ENCODE results near the gene CACNA1B. TPM values are rescaled to one million over a fixed set of nuclear protein-coding genes. Genes with fewer than 3 reads are reported as not detected.

The CACNA1B gene
- total RNA-seq, 1 experiment from 2014 or later = not detected

GRCh38 chr9:137851516-137852267 lies 25.9 kb upstream of the CACNA1B start:
- no peaks in the 10 kb centered on the region for H3K27me3 ChIP-seq
- H3K36me3 ChIP-seq = no peaks in the 10 kb centered on the region
- no peak for DNase-seq
- no peaks in the 10 kb centered on the region for H3K9me3 ChIP-seq
- no peak overlapping the region for H3K4me3 ChIP-seq

GRCh38 chr9:137853392-137853995 lies 24.1 kb upstream of the CACNA1B start:
- DNase-seq = no peak
- Histone ChIP-seq H3K4me3 (no peak overlapping the region), H3K27me3 (no peaks in the 10 kb centered on the region), H3K9me3 (no peaks in the 10 kb centered on the region), H3K36me3 (no peaks in the 10 kb centered on the region)

- 0 out of 2 replicates have a peak, but pooled peaks cover 2% of the 10 kb centered on the region for H3K9me3 ChIP-seq
- DNase-seq = no peak
- no peaks in the 10 kb centered on the region; the same call in 1 of the 2 replicates for H3K27me3 ChIP-seq
- H3K36me3 ChIP-seq = no peaks in the 10 kb centered on the region
- no peak overlapping the region for H3K4me3 ChIP-seq
Measured at GRCh38 chr9:137860361-137860760, 17.2 kb upstream of the CACNA1B start.

GRCh38 chr9:137865581-137866145 lies 11.9 kb upstream of the CACNA1B start:
- Histone ChIP-seq H3K4me3 (no peak overlapping the region), H3K9me3 (no peaks in the 10 kb centered on the region; the same call in 1 of the 2 replicates), H3K36me3 (no peaks in the 10 kb centered on the region), H3K27me3 (no peaks in the 10 kb centered on the region; the same call in 1 of the 2 replicates)
- no peak for DNase-seq

GRCh38 chr9:137866226-137867141 lies 11.1 kb upstream of the CACNA1B start:
- Histone ChIP-seq H3K4me3 (no peak overlapping the region), H3K27me3 (no peaks in the 10 kb centered on the region; the same call in 1 of the 2 replicates), H3K9me3 (no peaks in the 10 kb centered on the region; the same call in 1 of the 2 replicates), H3K36me3 (no peaks in the 10 kb centered on the region)
- no peak for DNase-seq

GRCh38 chr9:137870432-137870831 lies 7.2 kb upstream of the CACNA1B start:
- DNase-seq = no peak
- Histone ChIP-seq H3K4me3 (no peak overlapping the region), H3K9me3 (no peaks in the 10 kb centered on the region; the same call in 1 of the 2 replicates), H3K36me3 (no peaks in the 10 kb centered on the region), H3K27me3 (no peaks in the 10 kb centered on the region)

GRCh38 chr9:137872296-137872695 lies 5.3 kb upstream of the CACNA1B start:
- H3K9me3 ChIP-seq = no peaks in the 10 kb centered on the region; the same call in 1 of the 2 replicates
- H3K27me3 ChIP-seq = no peaks in the 10 kb centered on the region
- DNase-seq = no peak
- H3K4me3 ChIP-seq = no peak overlapping the region
- no peaks in the 10 kb centered on the region for H3K36me3 ChIP-seq

GRCh38 chr9:137873408-137873807 lies 4.2 kb upstream of the CACNA1B start:
- no peaks in the 10 kb centered on the region for H3K36me3 ChIP-seq

GRCh38 chr9:137873858-137874362 lies 3.7 kb upstream of the CACNA1B start:
- no peak overlapping the region for H3K4me3 ChIP-seq
- peaks cover 3% of the 10 kb centered on the region; the same call in 1 of the 2 replicates for H3K27me3 ChIP-seq
- DNase-seq = no peak

More at GRCh38 chr9:137873408-137873807, 4.2 kb upstream of the CACNA1B start:
- Histone ChIP-seq H3K27me3 (peaks cover 2% of the 10 kb centered on the region; the same call in 1 of the 2 replicates), H3K9me3 (no peaks in the 10 kb centered on the region; the same call in 1 of the 2 replicates), H3K4me3 (no peak overlapping the region)
- DNase-seq = no peak

GRCh38 chr9:137875354-137875753 lies 2.2 kb upstream of the CACNA1B start:
- DNase-seq = no peak
- no peak overlapping the region for H3K4me3 ChIP-seq
- no peaks in the 10 kb centered on the region for H3K9me3 ChIP-seq
- peaks cover 3% of the 10 kb centered on the region; the same call in 1 of the 2 replicates for H3K27me3 ChIP-seq
- no peaks in the 10 kb centered on the region for H3K36me3 ChIP-seq

More at GRCh38 chr9:137873858-137874362, 3.7 kb upstream of the CACNA1B start:
- no peaks in the 10 kb centered on the region for H3K36me3 ChIP-seq
- H3K9me3 ChIP-seq = no peaks in the 10 kb centered on the region; the same call in 1 of the 2 replicates

GRCh38 chr9:137875846-137876245 lies 1.7 kb upstream of the CACNA1B start:
- Histone ChIP-seq H3K9me3 (no peaks in the 10 kb centered on the region), H3K27me3 (peaks cover 3% of the 10 kb centered on the region; the same call in 1 of the 2 replicates), H3K36me3 (no peaks in the 10 kb centered on the region), H3K4me3 (no peak overlapping the region)
- no peak for DNase-seq

- no peak overlapping the region for H3K4me3 ChIP-seq
- no peaks in the 10 kb centered on the region for H3K36me3 ChIP-seq
- DNase-seq = no peak
Measured at GRCh38 chr9:137876269-137876668, 1.3 kb upstream of the CACNA1B start.

GRCh38 chr9:137876781-137877386 lies 698 bp upstream of the CACNA1B start:
- no peaks in the 10 kb centered on the region for H3K9me3 ChIP-seq
- H3K4me3 ChIP-seq = no peak overlapping the region
- peaks cover 3% of the 10 kb centered on the region; the same call in 1 of the 2 replicates for H3K27me3 ChIP-seq
- H3K36me3 ChIP-seq = no peaks in the 10 kb centered on the region
- DNase-seq = no peak

More at GRCh38 chr9:137876269-137876668, 1.3 kb upstream of the CACNA1B start:
- peaks cover 3% of the 10 kb centered on the region; the same call in 1 of the 2 replicates for H3K27me3 ChIP-seq
- H3K9me3 ChIP-seq = no peaks in the 10 kb centered on the region

GRCh38 chr9:137878146-137878941 lies 762 bp downstream of the CACNA1B start:
- Histone ChIP-seq H3K9me3 (no peaks in the 10 kb centered on the region), H3K36me3 (no peaks in the 10 kb centered on the region), H3K27me3 (peaks cover 3% of the 10 kb centered on the region; the same call in 1 of the 2 replicates), H3K4me3 (no peak overlapping the region)
- DNase-seq = no peak

- Histone ChIP-seq H3K27me3 (peaks cover 3% of the 10 kb centered on the region; the same call in 1 of the 2 replicates), H3K9me3 (no peaks in the 10 kb centered on the region), H3K4me3 (no peak overlapping the region), H3K36me3 (no peaks in the 10 kb centered on the region)
- no peak for DNase-seq
Measured at GRCh38 chr9:137879052-137879451, 1.5 kb downstream of the CACNA1B start.
